Stimulated activated CD8-positive, alpha-beta memory T cell treated with anti-CD3 and anti-CD28 coated beads, Interleukin-12 subunit alpha, Interleukin-12 subunit beta, amount 100 ng/mL, for 1 hour (primary cell): Measurements from ENCODE around the gene EFEMP2.

ENCODE experiments used
- DNase-seq: peaks from one replicate; pipeline ENCODE4 v3.0.0-alpha.2; 2020; ENCODE audit warnings: low read depth

The EFEMP2 gene

DNA sequence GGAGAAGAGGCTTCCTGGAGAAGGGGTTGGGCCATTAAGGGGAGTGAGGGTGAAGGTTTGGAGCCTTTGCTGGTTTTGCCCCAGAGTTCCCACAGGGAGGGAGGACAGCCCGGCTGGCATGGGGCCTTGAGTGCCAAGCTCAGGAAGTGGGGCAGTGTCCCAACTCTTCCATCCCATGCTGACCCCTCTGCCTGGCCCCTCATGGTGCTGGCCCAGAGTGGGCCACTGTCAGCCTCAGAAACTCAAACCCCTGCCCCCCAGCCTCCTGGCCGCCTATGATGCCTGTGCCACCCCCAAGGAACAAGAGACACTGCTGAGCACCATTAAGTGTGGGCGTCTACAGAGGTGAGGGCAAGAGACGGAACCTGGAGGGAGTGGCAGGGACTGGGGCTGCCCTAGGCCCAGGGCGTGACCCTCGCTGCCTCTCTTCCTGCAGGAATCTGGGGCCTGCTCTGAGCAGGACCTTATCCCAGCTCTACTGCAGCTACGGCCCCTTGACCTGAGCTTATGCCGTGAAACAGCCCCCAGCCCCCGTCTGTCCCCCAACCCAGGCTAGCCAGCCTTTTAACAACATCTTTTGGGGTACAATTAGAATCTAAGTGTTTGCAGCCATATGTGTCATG is 6.9 kb downstream of the EFEMP2 start:
- no peak for DNase-seq

DNA sequence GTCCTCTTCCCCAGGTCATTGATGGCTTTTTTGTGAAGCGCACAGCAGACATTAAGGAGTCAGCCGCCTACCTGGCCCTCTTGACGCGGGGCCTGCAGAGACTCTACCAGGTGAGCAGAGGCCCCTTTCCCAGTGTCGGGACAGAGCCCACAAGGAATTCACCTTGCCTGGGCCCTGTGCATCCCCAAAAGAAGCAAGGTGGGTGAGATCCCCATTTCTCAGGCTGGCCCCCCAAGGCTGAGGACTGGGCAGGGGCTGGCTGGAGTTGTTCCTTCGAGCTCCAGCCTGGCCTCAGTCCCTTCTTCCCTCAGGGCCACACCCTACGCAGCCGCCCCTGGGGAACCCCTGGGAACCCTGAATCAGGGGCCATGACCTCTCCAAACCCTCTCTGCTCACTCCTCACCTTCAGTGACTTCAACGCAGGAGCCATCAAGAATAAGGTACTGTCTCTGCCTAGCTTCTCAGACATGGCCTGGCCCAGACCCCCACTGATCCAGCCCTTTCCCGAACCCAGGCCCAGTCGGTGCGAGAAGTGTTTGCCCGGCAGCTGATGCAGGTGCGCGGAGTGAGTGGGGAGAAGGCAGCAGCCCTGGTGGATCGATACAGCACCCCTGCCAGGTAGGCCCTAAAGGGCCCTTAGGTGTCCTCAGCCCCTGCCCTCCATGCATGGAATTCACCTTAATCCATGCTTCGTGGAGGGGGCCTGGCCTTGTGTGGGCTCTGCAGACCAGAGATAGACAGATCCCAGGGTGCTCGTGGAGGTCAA is 7.7 kb downstream of the EFEMP2 start:
- no peak for DNase-seq

DNA sequence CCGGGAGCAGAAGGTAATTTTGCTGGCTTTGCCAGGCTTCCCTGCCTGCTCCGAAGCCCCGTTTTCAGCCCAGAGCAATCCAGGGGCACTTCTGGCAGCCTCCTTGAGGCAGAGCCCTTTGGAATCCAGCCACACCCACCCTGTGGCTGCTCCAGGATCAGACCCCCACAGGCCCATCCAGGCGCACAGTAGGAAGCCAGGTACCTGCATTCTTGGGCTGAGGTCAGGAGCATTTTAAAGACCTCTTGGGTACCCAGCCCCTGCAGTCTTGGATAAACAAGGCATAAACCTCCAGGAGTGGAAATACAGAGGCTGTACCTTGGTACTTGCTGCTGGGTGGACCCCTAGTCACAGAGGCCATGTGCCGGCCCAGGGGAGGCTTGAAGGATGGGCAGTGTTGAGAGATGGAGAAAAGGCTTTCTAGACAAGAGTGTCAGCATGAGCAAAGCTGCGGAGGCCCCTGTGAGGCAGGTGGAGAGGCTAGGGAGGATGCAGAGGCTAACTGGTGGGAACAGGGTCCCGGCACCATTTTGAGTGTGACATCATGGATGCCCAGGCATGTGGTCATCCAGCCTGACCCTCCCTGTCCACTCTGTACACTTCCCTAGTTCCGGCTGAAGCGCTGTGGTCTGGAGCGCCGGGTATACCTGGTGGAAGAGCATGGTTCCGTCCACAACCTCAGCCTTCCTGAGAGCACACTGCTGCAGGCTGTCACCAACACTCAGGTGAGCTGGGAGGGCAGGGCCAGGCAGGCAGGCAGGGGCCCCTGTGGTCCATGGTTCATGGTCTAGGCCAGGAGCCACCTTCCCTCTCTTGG is 8.5 kb downstream of the EFEMP2 start:
- DNase-seq = no peak

DNA sequence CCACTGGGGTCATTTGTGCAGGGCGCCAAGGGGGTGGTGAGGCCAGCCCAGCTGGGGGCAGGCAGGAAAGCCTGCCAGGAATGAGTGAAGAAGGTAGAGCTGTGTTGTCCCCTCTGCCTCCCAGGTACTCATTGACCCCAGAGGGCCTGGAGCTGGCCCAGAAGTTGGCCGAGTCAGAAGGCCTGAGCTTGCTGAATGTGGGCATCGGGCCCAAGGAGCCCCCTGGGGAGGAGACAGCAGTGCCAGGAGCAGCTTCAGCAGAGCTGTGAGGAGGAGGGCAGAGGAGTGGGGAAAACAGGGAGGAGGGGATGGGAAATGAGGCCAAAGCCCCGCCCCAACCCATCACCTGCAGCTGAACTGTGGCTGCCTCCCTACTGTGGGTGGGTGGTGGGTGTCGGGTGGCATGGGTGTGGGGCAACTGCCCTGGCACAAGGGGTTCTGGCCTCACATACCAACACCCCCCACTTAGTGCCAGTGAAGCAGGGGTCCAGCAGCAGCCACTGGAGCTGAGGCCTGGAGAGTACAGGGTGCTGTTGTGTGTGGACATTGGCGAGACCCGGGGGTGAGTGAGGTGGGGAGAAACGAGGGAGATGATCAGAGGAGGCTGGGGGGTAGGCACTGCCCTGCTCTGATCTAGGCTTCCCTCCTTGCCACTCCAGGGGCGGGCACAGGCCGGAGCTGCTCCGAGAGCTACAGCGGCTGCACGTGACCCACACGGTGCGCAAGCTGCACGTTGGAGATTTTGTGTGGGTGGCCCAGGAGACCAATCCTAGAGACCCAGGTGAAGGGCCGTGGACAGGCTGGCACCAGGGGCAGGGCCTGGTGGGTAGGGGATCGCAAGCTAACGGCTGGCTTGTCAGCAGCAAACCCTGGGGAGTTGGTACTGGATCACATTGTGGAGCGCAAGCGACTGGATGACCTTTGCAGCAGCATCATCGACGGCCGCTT is 9.4 kb downstream of the EFEMP2 start:
- no peak for DNase-seq

DNA sequence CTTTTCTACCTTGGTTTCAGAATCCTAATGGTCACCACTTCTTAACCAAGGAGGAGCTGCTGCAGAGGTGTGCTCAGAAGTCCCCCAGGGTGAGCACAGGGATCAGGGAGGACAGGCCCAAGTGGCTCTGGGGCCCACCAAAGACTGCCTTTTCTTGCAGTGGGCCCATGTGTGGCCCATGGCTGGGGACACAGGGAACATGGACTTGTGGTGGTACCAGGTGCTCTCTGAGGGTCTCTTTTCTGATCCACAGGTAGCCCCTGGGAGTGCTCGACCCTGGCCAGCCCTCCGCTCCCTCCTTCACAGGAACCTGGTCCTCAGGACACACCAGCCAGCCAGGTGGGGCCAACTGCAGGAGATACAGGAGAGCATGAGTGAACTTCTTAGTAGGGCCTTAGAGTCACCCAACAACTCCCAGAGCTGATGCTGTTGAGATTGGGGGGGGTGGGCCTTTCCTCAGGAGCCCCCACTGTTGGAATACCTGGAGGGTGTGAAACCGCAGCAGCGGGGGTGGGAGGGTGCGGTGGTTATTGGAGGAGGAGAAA is 10.3 kb downstream of the EFEMP2 start:
- DNase-seq = no peak

DNA sequence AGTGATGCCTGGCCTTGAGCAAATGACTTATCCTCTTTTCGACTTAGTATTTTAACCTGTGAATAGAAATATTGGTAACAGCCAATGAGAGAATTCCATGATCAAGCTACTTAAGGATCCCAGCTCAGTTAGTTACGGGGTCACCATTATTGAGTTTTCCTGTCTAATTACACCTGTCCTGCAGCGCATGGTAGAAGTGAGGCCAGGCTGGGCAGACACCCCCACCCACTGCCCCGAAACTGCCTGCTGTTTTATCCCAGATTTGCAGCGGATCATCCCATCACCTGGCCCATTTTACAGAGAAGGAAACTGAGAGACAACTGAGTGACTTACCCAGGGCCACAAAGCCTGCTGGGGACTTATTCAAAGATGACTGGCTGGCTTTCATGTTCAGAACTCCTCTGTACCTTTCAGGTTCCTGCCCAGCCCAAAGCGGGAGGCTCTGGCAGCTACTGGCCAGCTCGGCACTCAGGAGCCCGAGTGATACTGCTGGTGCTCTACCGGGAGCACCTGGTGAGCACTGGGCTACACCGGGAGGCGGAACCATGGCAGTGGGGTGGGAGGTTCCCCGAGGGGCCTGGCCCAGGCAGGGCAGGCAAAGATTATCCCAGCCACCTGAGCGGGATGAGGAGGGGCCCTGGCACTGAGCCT is 10.9 kb downstream of the EFEMP2 start:
- no peak for DNase-seq

DNA sequence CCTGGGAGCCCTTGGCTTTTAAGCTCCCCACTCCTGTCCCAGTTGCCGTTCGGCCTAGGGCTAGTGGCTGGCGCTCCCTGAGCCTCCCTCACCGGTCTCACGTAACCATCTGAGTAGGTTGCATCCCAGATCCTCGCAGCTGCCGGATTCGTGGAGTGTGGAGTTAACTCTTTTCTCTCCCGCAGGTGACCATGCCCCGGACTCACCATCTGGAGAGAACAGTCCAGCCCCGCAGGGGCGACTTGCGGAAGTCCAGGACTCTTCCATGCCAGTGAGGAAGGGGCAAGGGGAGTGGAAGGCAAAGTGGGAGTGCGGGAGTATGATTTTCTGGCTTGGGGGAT is 11.5 kb downstream of the EFEMP2 start:
- DNase-seq = no peak

DNA sequence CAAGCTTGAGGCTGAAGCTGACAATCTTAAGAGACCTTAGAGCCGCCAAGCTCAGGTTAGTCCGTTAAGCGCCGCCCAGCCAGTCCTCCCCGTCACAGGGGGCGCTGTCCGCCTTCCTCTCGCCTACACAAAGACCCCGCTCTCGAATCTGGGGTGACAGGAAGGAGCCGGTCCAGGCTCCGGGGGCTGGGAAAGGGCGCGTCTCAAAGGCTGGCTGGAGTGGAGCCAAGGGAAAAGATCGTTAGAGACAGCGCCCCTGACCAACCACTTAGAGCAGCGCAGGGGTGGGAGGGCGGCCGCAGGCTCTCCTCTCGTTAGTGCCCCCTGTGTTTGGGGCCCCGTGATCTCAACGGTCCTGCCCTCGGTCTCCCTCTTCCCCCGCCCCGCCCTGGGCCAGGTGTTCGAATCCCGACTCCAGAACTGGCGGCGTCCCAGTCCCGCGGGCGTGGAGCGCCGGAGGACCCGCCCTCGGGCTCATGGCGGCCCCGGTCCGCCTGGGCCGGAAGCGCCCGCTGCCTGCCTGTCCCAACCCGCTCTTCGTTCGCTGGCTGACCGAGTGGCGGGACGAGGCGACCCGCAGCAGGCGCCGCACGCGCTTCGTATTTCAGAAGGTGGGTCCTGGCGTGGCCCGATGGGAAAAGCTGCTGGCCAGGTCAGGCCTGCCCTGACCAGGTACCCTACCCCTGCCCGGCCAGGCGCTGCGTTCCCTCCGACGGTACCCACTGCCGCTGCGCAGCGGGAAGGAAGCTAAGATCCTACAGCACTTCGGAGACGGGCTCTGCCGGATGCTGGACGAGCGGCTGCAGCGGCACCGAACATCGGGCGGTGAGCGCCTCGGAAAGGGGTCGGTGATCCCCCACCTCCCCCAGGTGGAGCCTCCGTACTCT is 12.1 kb downstream of the EFEMP2 start, which contains the start of gene MUS81:
MUS81 (plus strand) TSS at position 156 of the 887 bp plus-strand sequence; CDS start at position 477, 321 bp downstream.
- peak; percentile 96 for DNase-seq

DNA sequence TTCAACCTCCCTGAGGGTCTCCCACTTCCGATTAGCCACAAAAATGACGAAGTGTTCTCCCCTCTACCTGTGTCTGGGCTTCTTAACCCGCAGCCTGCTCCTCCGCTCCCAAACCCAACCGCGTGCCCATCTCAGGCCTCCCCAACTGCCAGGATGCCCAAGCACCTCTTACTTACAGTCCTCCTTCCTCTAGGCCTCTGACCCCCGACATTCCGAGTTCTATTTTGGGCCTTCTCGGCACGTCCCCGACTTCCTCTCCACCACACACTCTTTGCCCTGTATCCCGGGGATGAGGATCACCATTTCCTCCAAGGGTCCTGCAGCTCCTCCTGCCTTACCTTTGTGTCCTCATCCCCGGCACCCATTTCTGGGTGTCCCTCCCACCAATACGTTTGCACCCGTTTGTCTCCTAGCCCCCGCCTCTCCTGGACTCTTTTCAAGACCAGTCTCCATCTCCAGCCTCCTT is 12.8 kb downstream of the EFEMP2 start:
- no peak for DNase-seq

DNA sequence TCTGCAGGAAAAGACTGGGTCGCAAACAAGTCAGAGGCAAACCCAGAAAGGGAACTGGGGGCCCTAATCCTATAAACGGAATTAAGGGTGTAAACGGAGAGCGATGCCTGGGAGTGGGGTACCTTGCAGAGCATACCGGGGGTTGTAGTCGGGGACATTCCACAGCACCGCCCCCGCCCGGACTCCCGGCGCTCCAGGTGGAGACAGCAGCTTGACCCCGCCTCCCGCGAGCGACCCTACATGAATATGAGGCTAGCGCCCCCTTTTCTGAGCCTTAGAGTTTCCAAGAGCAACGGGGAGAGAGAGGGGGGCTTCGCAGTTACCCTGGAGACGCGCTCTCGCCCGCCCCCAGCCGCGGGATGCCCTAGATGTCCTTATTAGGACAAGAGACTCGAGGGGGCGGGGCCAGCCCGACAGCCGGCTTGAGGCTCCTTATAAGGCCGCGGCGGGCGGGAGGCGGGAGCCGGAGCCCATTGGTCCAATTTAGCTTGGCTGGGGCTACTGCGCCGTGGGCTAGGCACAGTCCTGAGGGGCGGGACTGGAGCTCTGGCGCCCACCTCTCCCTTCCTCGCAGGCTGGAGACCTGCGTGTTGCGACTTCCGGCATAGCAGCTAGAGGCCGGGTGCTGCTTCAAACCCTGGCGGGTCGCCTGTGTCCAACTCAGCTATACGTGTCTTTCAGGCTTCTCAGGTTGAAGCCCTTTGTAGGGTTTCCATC is 13.3 kb downstream of the EFEMP2 start:
- DNase-seq = peak; percentile 97

DNA sequence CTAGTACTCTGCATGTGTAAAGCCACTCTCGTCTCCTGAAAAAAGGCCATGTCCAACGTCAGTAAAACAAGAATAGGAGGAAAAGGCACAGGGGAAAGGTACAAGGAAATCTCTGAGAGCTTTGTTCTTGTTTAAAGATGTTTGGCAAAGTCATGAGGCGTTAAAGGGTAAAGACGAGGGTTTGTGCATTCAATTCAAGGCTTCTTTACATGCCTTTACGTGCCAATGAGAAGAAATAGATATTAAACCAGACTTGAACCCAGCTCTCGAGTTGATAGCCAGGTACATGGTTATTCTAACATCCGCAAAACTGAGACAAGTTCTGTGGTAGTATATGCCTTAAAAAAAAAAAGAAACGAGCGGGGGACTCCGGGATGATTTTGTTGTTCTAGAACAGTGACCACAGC is 13.9 kb downstream of the EFEMP2 start:
- DNase-seq = no peak

DNA sequence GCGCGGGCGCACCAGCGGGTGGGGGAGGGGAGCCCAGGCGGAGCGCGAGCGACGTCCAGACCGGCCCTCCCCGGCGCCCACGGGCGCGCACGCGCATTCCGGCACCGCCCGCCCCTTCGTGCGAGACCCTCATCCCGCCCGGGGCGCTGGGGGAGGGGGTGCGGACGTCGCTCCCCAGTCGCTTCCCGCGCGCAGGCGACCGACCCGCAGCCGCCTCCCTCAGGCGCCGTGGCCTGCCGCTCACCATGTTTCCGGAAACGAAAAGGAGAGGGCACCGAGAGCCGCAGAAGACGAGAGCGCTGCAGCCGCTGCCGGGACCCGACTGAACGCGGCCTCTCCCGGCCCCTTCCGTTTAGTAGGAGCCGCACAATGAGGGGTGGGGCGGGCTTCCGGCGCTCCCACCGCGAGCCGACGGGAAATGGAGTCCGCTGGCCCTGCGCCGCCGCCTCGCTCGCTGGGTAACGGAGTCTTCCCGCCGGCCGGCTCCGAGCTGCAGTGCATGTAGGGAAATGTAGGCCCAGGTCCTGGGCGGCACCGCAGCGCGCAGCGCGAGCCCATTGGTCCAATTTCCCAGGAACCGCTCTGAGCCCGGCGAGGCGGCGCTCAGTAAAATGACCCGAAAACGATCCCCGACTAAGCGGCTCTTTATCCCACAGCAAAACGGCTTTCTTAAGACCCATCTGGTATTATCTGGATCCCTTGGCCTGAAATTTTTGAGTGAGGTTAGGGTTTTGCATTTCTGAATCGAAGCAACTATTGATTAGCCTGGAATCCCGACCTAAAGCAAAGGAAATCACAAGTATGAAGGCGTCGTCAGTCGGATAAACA is 14.5 kb downstream of the EFEMP2 start, which contains the start of gene CFL1:
CFL1 (minus strand) TSS at position 328 of the 828 bp plus-strand sequence; CDS start at position 247, 81 bp downstream.
- DNase-seq = peak; percentile 94

DNA sequence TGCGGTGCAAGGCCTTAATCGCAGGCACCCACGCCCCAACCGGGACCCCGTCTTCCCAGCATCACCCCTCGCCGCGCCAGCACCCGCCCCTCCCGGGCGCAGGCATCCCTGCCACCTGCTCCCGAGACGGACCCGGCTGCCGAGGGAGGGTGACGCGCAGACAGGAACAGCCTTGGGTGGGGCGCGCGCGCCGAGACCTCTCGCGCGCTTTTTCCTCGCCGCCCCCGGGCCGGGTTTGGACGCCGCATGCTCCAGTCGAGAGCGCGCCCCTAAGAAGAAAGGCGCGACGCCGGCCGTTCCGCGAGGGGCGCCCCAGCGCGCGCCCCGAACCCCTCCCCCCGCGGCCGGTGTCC is 15.1 kb downstream of the EFEMP2 start:
- no peak for DNase-seq

DNA sequence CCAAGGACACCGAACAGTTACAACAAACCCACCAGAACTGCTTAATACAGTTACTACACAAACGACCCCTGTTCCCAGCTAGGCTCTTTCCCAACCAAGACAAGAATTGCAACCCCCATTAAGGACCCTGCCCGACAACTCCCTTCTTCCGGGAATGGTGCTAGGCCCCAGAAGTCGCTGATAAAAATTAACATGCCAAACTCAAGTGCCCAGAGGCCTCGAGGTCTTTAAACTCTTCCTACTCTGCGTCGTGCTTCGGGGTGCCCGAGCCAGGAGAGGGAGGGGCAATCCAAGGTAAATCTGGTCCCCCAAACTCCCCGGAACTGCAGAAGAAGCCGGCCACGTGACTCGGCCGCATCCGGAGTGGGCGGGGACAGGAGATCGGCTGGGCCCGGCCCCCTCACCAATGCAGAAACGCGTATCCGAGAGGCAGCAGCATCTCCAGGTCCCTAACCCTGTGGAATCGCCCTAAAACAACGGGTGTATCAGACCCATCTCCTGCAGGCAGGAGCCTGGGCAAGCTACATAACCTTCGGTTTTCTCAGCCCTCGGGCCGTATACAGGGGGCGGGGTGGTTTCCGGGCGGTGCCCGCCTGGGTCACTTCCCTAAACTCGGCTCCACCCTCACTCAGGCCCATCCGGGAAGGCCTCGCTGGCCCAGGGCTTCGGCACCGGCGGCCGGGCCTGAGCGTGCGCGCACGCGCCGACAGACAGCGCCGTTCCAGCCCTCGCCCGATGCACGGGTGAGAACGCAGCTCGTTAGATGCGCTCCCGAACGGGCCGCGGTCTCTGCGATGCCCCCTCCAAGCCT is 15.7 kb downstream of the EFEMP2 start:
- peak; percentile 68 for DNase-seq

DNA sequence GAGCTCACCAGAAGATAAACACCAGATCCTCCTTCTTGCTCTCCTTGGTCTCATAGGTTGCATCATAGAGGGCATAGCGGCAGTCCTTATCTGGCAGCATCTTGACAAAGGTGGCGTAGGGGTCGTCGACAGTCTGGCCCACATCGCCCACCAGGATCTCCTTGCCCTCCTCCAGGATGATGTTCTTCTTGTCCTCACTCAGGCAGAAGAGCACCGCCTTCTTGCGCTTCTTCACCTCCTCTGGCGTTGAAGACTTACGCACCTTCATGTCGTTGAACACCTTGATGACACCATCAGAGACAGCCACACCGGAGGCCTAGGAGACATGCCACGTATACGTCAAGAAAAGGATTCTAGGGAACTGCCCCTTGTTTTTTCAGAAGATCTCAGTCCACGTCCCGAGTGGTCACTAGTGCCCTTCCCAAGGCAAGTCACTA is 16.7 kb downstream of the EFEMP2 start:
- no peak for DNase-seq

DNA sequence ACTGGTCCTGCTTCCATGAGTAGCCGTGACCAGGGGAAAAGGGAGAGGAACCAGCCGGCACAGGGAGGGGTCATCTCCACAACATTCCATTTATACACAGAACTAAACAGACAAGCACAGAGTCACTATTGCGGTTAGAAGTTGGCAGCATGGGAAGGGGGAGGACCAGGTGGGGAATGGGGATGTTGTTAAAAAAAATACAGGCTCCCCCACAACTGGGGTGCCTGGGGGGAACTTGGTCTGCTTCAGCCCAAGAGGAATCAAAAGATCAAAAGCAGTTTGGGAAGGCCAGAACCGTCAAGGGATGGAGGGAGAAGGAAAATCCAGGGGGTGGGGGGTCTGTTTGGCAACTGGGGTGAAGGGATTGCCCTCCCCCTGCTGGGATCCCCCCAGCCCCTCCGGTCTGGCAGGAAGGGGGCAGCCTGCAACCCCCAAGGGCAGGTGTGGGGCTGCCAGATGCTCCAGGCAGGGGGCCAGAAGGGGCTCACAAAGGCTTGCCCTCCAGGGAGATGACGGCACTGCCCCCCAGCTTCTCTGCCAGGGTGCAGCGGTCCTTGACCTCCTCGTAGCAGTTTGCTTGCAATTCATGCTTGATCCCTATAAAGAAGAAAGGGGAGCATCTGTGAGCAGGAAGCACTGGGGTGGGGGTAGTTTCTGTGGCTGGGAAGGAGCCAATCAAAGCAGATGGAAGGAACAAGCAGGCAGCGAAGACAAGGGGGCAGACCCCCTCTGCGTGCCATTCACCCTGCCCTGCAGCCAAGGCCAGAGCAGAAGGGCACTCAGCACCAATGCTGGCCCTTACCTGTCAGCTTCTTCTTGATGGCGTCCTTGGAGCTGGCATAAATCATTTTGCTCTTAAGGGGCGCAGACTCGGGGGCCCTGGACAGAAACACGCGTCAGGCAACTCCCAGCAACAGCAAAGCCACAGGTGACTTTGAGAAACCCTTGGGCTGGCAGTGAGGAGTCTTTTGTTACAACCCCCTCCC is 17.5 kb downstream of the EFEMP2 start:
- DNase-seq = no peak
